ENCODE measurements around the gene TEX54. TPM values are rescaled to one million over a fixed set of nuclear protein-coding genes. Genes with fewer than 3 reads are reported as not detected.
A peak's percentile ranks its signal among the peaks of the same experiment; 100 is the strongest.

Gene TEX54
- total and polyA plus RNA-seq, 7 experiments from 2014 or later: 0.89 to 2.1 (median 1.6) TPM; not detected in 4

DNA sequence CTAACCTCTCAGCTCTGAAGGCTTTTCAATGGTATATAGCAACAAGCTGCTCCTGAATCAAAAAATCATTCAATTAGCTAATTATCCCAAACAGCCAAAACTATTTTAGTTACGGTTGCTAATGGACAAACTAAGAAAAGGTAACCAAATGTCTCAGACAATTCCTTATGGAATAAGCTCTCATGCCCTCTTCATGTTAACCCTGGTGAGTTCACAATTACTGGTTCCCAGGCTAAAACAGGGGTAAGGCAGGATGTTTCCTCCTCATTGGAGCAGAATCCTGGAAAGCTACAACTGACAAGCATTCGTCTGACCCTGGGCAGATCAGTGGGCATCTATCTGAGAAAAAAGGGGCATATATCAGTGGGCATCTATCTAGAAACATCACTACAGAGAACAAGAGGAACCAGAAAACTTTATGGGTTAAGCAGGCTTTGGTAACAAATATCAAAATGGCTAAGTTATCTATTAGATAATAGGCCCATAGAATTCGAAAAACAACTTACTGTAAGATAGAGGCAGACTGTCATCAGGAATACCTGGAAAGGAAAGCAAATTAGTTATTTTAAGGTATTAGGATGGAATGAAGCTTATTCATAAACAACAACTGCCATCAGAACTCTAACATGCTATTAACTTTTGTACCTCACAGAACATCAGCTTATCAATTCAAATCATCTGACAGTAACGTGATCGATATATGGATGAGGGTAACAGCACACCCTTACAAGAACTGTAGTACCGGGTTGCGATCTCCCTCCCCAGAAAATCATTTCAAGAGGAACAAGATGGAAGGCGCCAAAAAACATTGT is 21.6 kb upstream of the TEX54 start:
- ATAC-seq (no peak), DNase-seq (no peak)
- ChIA-PET POLR2A (interaction anchor here (0.6 to 11.0 kb wide), 41 partner anchors 7 to 1351 kb away, joined by 3 to 379 read pairs (median 11); partner anchors contain the start of genes B3GAT3, BSCL2, C11orf98 and CSKMT), CTCF (interaction anchor here (0.6 to 5.3 kb wide), 5 partner anchors 10 to 254 kb away, joined by 3 to 34 read pairs (median 9); partner anchors contain the start of genes TMEM179B and WDR74)
- Mint-ChIP-seq H3K9me3 (peaks cover 0 to 10% (median 0%) of the 10 kb centered on the region in 11 donors), H3K27ac (peak overlapping the region; percentile 86 to 98 (median 94)), H3K4me3 (peak overlapping the region; percentile 93 to 100 (median 98)), H3K36me3 (peaks cover 9 to 41% (median 35%) of the 10 kb centered on the region in 5 donors), H3K4me1 (peaks cover 34 to 65% (median 49%) of the 10 kb centered on the region in 7 donors), H3K27me3 (peaks cover 0 to 6% (median 0%) of the 10 kb centered on the region in 5 donors)
- Histone ChIP-seq H3K36me3 (ENCODE audit: control insufficient read depth in 2 of 3, insufficient read depth in 3 of 3, low read length in 3 of 3) (peaks cover 9 to 39% (median 20%) of the 10 kb centered on the region in 3 experiments), H3K27ac (ENCODE audit: low read depth, low read length) (peak overlapping the region; percentile 85), H3K4me3 (ENCODE audit: low read length) (peak overlapping the region; percentile 97), H3K4me1 (ENCODE audit: control insufficient read depth in 2 of 2, insufficient read depth in 2 of 2, low read length in 2 of 2) (peaks cover 33 to 39% of the 10 kb centered on the region in 2 donors), H3K27me3 (ENCODE audit: control insufficient read depth in 2 of 2, insufficient read depth in 2 of 2, low read length in 2 of 2) (no peaks in the 10 kb centered on the region), H3K9me3 (ENCODE audit: control insufficient read depth in 2 of 3, low read length in 3 of 3) (no peaks in the 10 kb centered on the region)
- intact Hi-C loops (cut with micrococcal nuclease): no loop called here

DNA sequence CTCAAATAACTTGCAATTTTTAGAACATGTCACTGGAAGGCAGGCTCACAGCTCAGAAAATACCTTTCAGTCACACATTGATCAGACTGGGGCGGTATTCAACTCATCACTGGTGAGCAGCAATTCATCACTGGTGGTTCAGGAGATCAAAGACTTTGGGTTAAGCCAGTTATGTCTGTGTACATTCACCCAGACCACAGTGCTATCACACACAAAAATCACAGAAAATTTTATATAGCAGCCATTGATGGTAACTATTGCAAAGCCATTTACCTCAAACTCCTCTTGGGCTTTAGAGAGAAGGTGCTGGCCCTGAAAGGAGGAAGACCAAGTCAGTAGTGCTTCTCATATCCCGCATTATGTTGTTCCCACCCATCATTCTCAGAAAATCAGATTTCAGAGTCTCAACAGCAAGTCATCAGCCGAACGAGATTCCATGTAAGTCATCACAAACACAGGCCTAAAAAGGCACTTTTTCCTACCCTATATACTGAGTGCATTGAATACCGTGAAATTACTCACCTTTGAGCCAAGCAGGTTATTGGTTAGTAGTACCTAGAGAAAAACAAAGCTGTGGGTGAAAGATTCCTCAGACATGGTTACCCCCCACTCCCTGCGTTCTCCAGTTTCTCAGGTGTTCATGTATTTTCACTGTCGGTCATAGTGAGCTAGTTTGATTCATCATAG is 20.8 kb upstream of the TEX54 start:
- ChIA-PET POLR2A (interaction anchor here (0.6 to 11.0 kb wide), 27 partner anchors 8 to 1351 kb away, joined by 3 to 379 read pairs (median 31); partner anchors contain the start of genes BSCL2, C11orf98, CSKMT and GNG3), CTCF (interaction anchor here (0.6 to 5.3 kb wide), 5 partner anchors 9 to 253 kb away, joined by 3 to 34 read pairs (median 9); partner anchors contain the start of genes TMEM179B and WDR74)
- Histone ChIP-seq H3K4me3 (ENCODE audit: low read length) (peak overlapping the region; percentile 97), H3K36me3 (ENCODE audit: control insufficient read depth in 2 of 3, insufficient read depth in 3 of 3, low read length in 3 of 3) (peaks cover 9 to 39% (median 20%) of the 10 kb centered on the region in 3 experiments), H3K4me1 (ENCODE audit: control insufficient read depth in 2 of 2, insufficient read depth in 2 of 2, low read length in 2 of 2) (peaks cover 33 to 39% of the 10 kb centered on the region in 2 donors), H3K9me3 (ENCODE audit: control insufficient read depth in 2 of 3, low read length in 3 of 3) (no peaks in the 10 kb centered on the region), H3K27ac (ENCODE audit: low read depth, low read length) (peak overlapping the region; percentile 85), H3K27me3 (ENCODE audit: control insufficient read depth in 2 of 2, insufficient read depth in 2 of 2, low read length in 2 of 2) (no peaks in the 10 kb centered on the region)
- H3K36me3 Mint-ChIP-seq: peaks cover 9 to 41% (median 35%) of the 10 kb centered on the region in 5 donors
- peak overlapping the region; percentile 93 to 100 (median 98) for H3K4me3 Mint-ChIP-seq
- H3K27me3 Mint-ChIP-seq: peaks cover 0 to 6% (median 0%) of the 10 kb centered on the region in 5 donors
- peak overlapping the region; percentile 51 to 98 (median 93) for H3K27ac Mint-ChIP-seq
- intact Hi-C loops (cut with micrococcal nuclease): no loop called here
- no peak for DNase-seq
- peaks cover 34 to 61% (median 51%) of the 10 kb centered on the region in 7 donors for H3K4me1 Mint-ChIP-seq
- H3K9me3 Mint-ChIP-seq: peaks cover 0 to 11% (median 0%) of the 10 kb centered on the region in 11 donors
- ATAC-seq: no peak

DNA sequence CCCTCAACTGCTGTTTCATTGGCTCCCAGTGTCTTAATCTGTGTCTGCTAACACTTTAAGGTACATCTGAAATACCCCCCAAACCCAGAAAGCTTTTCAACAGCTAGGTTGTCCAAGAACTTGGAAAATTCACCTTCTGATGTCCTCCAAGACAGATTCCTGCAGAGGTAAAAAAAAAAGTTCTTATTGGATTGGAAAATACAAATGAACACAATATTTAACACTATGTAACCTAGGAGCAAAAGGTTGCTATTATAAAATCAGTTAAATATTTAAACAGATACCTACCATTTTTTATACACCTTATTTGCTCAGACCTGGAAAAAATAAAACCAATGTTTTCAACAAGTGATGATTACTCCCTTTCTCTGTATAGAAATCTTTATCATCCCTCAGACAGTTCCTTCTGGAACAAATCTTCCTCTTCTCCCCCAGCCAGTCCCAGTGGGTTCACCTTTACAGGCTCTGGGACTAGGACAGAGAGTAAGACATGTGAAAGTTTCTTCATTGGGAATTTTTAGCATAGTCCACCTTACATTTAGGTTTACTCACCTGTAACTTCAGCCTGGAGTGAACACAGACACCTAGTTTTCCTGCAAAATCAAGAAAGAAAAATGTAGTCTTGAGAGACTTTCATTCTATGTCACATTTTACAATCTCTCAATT is 20.0 kb upstream of the TEX54 start:
- Histone ChIP-seq H3K4me1 (ENCODE audit: control insufficient read depth in 2 of 2, insufficient read depth in 2 of 2, low read length in 2 of 2) (peaks cover 33 to 39% of the 10 kb centered on the region in 2 donors), H3K27me3 (ENCODE audit: control insufficient read depth in 2 of 2, insufficient read depth in 2 of 2, low read length in 2 of 2) (no peaks in the 10 kb centered on the region), H3K36me3 (ENCODE audit: control insufficient read depth in 2 of 3, insufficient read depth in 3 of 3, low read length in 3 of 3) (peaks cover 9 to 39% (median 20%) of the 10 kb centered on the region in 3 experiments), H3K4me3 (ENCODE audit: low read length) (no peak overlapping the region), H3K27ac (ENCODE audit: low read depth, low read length) (peak overlapping the region; percentile 85), H3K9me3 (ENCODE audit: control insufficient read depth in 2 of 3, low read length in 3 of 3) (no peaks in the 10 kb centered on the region)
- peaks cover 0 to 7% (median 0%) of the 10 kb centered on the region in 5 donors for H3K27me3 Mint-ChIP-seq
- POLR2A ChIA-PET: interaction anchor here (1.0 to 11.0 kb wide), 16 partner anchors 7 to 261 kb away, joined by 3 to 379 read pairs (median 28); partner anchors contain the start of genes C11orf98, CSKMT, HNRNPUL2 and POLR2G
- peaks cover 9 to 41% (median 35%) of the 10 kb centered on the region in 5 donors for H3K36me3 Mint-ChIP-seq
- peak overlapping the region; percentile 5 to 100 (median 97) for H3K4me3 Mint-ChIP-seq
- ATAC-seq (no peak), DNase-seq (no peak)
- CTCF ChIA-PET: interaction anchor here (1.0 kb wide), 1 partner anchor 9 kb away, joined by 4 read pairs; no protein-coding TSS in a partner anchor
- intact Hi-C loops (cut with micrococcal nuclease): no loop called here
- H3K9me3 Mint-ChIP-seq: peaks cover 0 to 10% (median 0%) of the 10 kb centered on the region in 11 donors
- H3K4me1 Mint-ChIP-seq: peaks cover 28 to 56% (median 51%) of the 10 kb centered on the region in 7 donors
- peak overlapping the region; percentile 25 to 97 (median 91) for H3K27ac Mint-ChIP-seq

DNA sequence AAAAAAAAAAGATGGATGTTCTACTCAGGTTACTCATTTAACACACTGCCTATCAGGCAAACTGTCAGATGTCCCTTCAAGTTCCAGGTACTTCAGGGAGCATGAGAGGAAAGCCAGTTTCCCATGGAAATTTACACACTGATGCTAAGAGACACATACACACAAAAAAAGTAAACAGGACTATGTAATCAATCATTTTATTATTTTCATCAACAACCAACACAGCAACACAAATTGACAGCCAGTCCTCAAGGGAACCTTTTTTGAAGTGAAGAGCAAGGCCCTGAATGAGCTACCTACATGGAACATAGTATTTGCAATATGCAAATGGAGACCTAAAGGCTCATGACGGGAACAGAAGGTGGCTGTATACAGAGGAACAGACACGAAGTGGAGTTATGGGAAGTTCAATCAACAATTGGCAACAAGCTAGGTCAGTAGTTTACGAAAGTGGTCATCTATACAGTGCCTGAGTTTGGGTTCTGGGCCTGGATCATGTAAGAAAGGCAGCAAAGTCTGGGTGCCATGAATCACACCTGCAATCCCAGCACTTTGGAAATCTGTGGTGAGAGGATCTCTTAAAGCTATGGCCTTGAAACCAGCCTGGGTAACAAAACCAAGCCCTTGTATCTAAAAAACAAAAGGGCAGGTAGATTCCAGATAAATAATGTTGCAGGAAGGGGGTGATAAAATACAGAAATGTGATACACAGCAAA is 19.3 kb upstream of the TEX54 start:
- CTCF ChIA-PET: interaction anchor here (1.0 kb wide), 1 partner anchor 10 kb away, joined by 4 read pairs; no protein-coding TSS in a partner anchor
- no peak for ATAC-seq
- H3K9me3 ChIP-seq (ENCODE audit: control insufficient read depth in 2 of 3, low read length in 3 of 3): no peaks in the 10 kb centered on the region
- H3K4me3 ChIP-seq (ENCODE audit: low read length): no peak overlapping the region
- peak overlapping the region; percentile 85 for H3K27ac ChIP-seq (ENCODE audit: low read depth, low read length)
- peak overlapping the region in 8 of 9 donors; percentile 33 to 91 (median 72) for H3K27ac Mint-ChIP-seq
- H3K27me3 Mint-ChIP-seq: peaks cover 0 to 8% (median 0%) of the 10 kb centered on the region in 5 donors
- POLR2A ChIA-PET: interaction anchor here (0.6 to 11.0 kb wide), 13 partner anchors 7 to 260 kb away, joined by 3 to 379 read pairs (median 11); partner anchors contain the start of genes C11orf98, CSKMT, HNRNPUL2 and SLC3A2
- no peak for DNase-seq
- intact Hi-C loops (cut with micrococcal nuclease): no loop called here
- H3K4me1 ChIP-seq (ENCODE audit: control insufficient read depth in 2 of 2, insufficient read depth in 2 of 2, low read length in 2 of 2): peaks cover 33 to 39% of the 10 kb centered on the region in 2 donors
- H3K27me3 ChIP-seq (ENCODE audit: control insufficient read depth in 2 of 2, insufficient read depth in 2 of 2, low read length in 2 of 2): no peaks in the 10 kb centered on the region
- H3K4me3 Mint-ChIP-seq: peak overlapping the region in 9 of 10 donors; percentile 6 to 67 (median 49)
- H3K36me3 Mint-ChIP-seq: peaks cover 9 to 41% (median 35%) of the 10 kb centered on the region in 5 donors
- H3K9me3 Mint-ChIP-seq: peaks cover 0 to 10% (median 0%) of the 10 kb centered on the region in 11 donors
- peaks cover 9 to 39% (median 20%) of the 10 kb centered on the region in 3 experiments for H3K36me3 ChIP-seq (ENCODE audit: control insufficient read depth in 2 of 3, insufficient read depth in 3 of 3, low read length in 3 of 3)
- H3K4me1 Mint-ChIP-seq: peaks cover 26 to 56% (median 48%) of the 10 kb centered on the region in 7 donors

DNA sequence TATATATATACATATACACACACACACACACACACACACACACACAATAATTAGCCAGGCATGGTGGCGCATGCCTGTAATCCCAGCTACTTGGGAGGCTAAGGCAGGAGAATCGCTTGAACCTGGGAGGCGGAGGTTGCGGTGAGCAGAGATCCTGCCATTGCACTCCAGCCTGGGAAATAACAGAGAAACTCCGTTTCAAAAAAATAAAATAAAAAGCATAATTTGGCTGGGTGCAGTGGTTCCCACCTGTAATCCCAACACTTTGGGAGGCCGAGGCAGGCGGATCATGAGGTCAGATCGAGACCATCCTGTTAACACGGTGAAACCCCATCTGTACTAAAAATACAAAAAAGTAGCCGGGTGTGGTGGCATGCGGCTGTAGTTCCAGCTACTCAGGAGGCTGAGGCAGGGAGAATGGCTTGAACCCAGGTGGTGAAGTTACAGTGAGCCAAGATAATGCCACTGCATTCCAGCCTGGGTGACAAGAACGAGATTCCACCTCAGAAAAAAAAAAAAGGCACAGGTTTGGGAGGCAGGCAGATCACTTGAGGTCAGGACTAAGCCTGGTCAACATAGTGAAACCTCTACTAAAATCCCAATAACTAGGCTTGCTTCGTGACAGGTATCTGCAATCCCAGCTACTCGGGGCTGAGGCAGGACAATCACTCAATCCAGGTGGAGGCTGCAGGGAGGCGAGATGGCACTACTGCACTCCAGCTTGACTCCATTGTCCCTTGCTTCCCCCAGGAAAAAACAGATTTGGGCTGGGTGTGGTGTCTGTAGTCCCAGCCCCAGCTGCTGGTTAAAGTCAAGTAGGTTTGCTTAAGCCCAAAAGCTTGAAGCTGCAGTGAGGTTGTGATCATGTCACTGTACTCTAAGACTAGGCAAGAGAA is 18.5 kb upstream of the TEX54 start:
- H3K27ac ChIP-seq (ENCODE audit: low read depth, low read length): no peak overlapping the region
- H3K4me1 Mint-ChIP-seq: peaks cover 26 to 57% (median 45%) of the 10 kb centered on the region in 7 donors
- H3K9me3 ChIP-seq (ENCODE audit: control insufficient read depth in 2 of 3, low read length in 3 of 3): no peaks in the 10 kb centered on the region
- H3K27me3 ChIP-seq (ENCODE audit: control insufficient read depth in 2 of 2, insufficient read depth in 2 of 2, low read length in 2 of 2): no peaks in the 10 kb centered on the region
- H3K27ac Mint-ChIP-seq: peak overlapping the region in 8 of 9 donors; percentile 45 to 86 (median 66)
- peaks cover 29 to 33% of the 10 kb centered on the region in 2 donors for H3K4me1 ChIP-seq (ENCODE audit: control insufficient read depth in 2 of 2, insufficient read depth in 2 of 2, low read length in 2 of 2)
- intact Hi-C loops (cut with micrococcal nuclease): no loop called here
- peaks cover 0 to 10% (median 0%) of the 10 kb centered on the region in 11 donors for H3K9me3 Mint-ChIP-seq
- H3K36me3 Mint-ChIP-seq: peaks cover 9 to 41% (median 35%) of the 10 kb centered on the region in 5 donors
- POLR2A ChIA-PET: interaction anchor here (0.6 to 11.0 kb wide), 13 partner anchors 6 to 252 kb away, joined by 3 to 379 read pairs (median 6); partner anchors contain the start of genes C11orf98, CSKMT, HNRNPUL2 and SLC3A2
- H3K4me3 Mint-ChIP-seq: peak overlapping the region in 6 of 10 donors; percentile 6 to 55 (median 48)
- CTCF ChIA-PET: interaction anchor here (0.6 to 1.0 kb wide), 2 partner anchors 11 to 72 kb away, joined by 3 to 4 read pairs; no protein-coding TSS in a partner anchor
- H3K27me3 Mint-ChIP-seq: peaks cover 0 to 8% (median 0%) of the 10 kb centered on the region in 5 donors
- ATAC-seq (no peak), DNase-seq (no peak)
- H3K36me3 ChIP-seq (ENCODE audit: control insufficient read depth in 2 of 3, insufficient read depth in 3 of 3, low read length in 3 of 3): peaks cover 9 to 39% (median 20%) of the 10 kb centered on the region in 3 experiments
- no peak overlapping the region for H3K4me3 ChIP-seq (ENCODE audit: low read length)
